SK-N-SH (cell line): ENCODE measurements around the gene OR10P1.

Experiments
- CHD2 ChIP-seq: fragments of 150-350 bp; IDR thresholded peaks from 2 replicates; pipeline ENCODE4 v1.6.1; 2018; ENCODE audit warnings: low read length; ENCODE audit not compliant: partially characterized antibody
- CTCF ChIP-seq: fragments of 200-600 bp; sonication (generic); IDR thresholded peaks from 2 replicates; pipeline ENCODE4 v1.6.1; 2017; ENCODE audit warnings: antibody characterized with exemption, mild to moderate bottlenecking, moderate library complexity
- EP300 ChIP-seq, 2 experiments: IDR thresholded peaks; 2 replicates each; pipeline versions ENCODE4 v1.4.0 to v1.6.1; 2012; ENCODE audit warnings: borderline replicate concordance in 1 of 2, low read depth in 1 of 2, low read length in 1 of 2
- FOXM1 ChIP-seq: IDR thresholded peaks from 2 replicates; pipeline ENCODE4 v1.4.0; 2012; ENCODE audit warnings: low read depth, mild to moderate bottlenecking
- MAX ChIP-seq: IDR thresholded peaks from 2 replicates; pipeline ENCODE4 v1.4.0; 2012; ENCODE audit warnings: low read depth
- RAD21 ChIP-seq: IDR thresholded peaks from 2 replicates; pipeline ENCODE4 v1.6.1; 2012; ENCODE audit warnings: mild to moderate bottlenecking, low read length
- RFX5 ChIP-seq: IDR thresholded peaks from 2 replicates; pipeline ENCODE4 v1.6.1; 2012; ENCODE audit warnings: mild to moderate bottlenecking, improper control_type of control experiment, low read length
- RXRA ChIP-seq: IDR thresholded peaks from 2 replicates; pipeline ENCODE4 v1.4.0; 2012; ENCODE audit warnings: low read depth, mild to moderate bottlenecking, borderline replicate concordance
- SIN3A ChIP-seq: IDR thresholded peaks from 2 replicates; pipeline ENCODE4 v1.6.1; 2012; ENCODE audit warnings: low read depth, mild to moderate bottlenecking, low read length, moderate library complexity, borderline replicate concordance
- TAF1 ChIP-seq: IDR thresholded peaks from 2 replicates; pipeline ENCODE4 v1.6.1; 2012; ENCODE audit warnings: low read depth, mild to moderate bottlenecking, low read length, moderate library complexity, borderline replicate concordance
- TF ChIP-seq, protein P1 (sequence below): IDR thresholded peaks from 2 replicates; pipeline ENCODE4 v1.6.1; 2012; ENCODE audit warnings: mild to moderate bottlenecking, low read depth, low read length, moderate library complexity
- TF ChIP-seq, protein P2 (sequence below): IDR thresholded peaks from 2 replicates; pipeline ENCODE4 v1.4.0; 2012; ENCODE audit warnings: low read depth, borderline replicate concordance

DNA sequence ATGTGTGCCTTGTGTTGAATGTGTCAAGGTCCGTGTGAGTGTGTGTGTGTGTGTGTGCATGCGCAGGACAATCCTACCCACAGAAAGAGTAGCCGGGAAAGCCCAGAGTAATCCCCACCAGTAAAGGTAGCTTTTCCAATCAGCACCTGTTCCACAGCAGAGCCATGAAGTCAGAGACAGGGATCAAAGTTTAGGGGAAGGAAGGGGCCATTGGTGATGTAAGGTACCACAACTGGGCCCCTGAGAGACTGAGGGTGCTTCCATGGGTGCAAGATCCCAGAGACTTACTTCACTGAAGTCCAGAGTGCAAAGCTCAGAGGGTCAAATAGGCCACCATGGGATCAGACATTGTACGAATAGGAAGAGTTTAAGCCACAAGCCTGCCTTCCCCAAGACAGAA lies 20.5 kb downstream of the OR10P1 start:
- no peak for TF ChIP-seq CTCF
- no peak for TF ChIP-seq RAD21
- TF ChIP-seq, protein P1, sequence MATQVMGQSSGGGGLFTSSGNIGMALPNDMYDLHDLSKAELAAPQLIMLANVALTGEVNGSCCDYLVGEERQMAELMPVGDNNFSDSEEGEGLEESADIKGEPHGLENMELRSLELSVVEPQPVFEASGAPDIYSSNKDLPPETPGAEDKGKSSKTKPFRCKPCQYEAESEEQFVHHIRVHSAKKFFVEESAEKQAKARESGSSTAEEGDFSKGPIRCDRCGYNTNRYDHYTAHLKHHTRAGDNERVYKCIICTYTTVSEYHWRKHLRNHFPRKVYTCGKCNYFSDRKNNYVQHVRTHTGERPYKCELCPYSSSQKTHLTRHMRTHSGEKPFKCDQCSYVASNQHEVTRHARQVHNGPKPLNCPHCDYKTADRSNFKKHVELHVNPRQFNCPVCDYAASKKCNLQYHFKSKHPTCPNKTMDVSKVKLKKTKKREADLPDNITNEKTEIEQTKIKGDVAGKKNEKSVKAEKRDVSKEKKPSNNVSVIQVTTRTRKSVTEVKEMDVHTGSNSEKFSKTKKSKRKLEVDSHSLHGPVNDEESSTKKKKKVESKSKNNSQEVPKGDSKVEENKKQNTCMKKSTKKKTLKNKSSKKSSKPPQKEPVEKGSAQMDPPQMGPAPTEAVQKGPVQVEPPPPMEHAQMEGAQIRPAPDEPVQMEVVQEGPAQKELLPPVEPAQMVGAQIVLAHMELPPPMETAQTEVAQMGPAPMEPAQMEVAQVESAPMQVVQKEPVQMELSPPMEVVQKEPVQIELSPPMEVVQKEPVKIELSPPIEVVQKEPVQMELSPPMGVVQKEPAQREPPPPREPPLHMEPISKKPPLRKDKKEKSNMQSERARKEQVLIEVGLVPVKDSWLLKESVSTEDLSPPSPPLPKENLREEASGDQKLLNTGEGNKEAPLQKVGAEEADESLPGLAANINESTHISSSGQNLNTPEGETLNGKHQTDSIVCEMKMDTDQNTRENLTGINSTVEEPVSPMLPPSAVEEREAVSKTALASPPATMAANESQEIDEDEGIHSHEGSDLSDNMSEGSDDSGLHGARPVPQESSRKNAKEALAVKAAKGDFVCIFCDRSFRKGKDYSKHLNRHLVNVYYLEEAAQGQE, result no peak
- TF ChIP-seq SIN3A, result no peak
- TF ChIP-seq, protein P2, sequence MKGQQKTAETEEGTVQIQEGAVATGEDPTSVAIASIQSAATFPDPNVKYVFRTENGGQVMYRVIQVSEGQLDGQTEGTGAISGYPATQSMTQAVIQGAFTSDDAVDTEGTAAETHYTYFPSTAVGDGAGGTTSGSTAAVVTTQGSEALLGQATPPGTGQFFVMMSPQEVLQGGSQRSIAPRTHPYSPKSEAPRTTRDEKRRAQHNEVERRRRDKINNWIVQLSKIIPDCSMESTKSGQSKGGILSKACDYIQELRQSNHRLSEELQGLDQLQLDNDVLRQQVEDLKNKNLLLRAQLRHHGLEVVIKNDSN, result no peak
- no peak for TF ChIP-seq EP300 (IDR thresholded peaks at IDR 0.05; ENCODE audit: borderline replicate concordance in 1 of 2, low read depth in 1 of 2, low read length in 1 of 2)
- TF ChIP-seq FOXM1, result no peak
- no peak for TF ChIP-seq RXRA
- no peak for TF ChIP-seq TAF1
- no peak for TF ChIP-seq RFX5
- TF ChIP-seq CHD2, result no peak
- TF ChIP-seq MAX, result no peak
